Transverse colon (tissue), 4 donors: ENCODE data around the gene HMGCS2. TPM values are rescaled to one million over a fixed set of nuclear protein-coding genes. Genes with fewer than 3 reads are reported as not detected.
A peak's percentile ranks its signal among the peaks of the same experiment; 100 is the strongest.

Experiments
- DNase-seq: peaks from one replicate; pipeline ENCODE4 v3.0.0-alpha.2; 2019
- H3K27ac ChIP-seq, 4 donors: fragments of 200-600 bp; sonication (generic); 2 replicates each; pipeline ENCODE4 v1.5.1; 2016 to 2018; ENCODE audit warnings: inconsistent platforms in 4 of 4
- H3K27me3 ChIP-seq: fragments of 200-600 bp; sonication (generic); 2 replicates; pipeline ENCODE4 v1.5.1; 2017; ENCODE audit warnings: inconsistent platforms
- H3K36me3 ChIP-seq, 4 donors: fragments of 200-600 bp; sonication (generic); 2 replicates each; pipeline ENCODE4 v1.5.1; 2017 to 2019; ENCODE audit warnings: inconsistent platforms in 4 of 4
- H3K4me1 ChIP-seq, 4 donors: fragments of 200-600 bp; sonication (generic); 2 replicates each; pipeline ENCODE4 v1.5.1; 2017 to 2020; ENCODE audit warnings: inconsistent platforms in 4 of 4
- H3K4me3 ChIP-seq, 4 donors: fragments of 200-600 bp; sonication (generic); 1 replicate in 1 of 4; 2 replicates in 3 of 4; pipeline versions ENCODE4 v1.5.1 to v1.6.1; 2017 to 2019; ENCODE audit warnings: inconsistent platforms in 4 of 4
- H3K9me3 ChIP-seq, 2 donors: fragments of 200-600 bp; sonication (generic); 2 replicates each; pipeline ENCODE4 v1.5.1; 2017 to 2019; ENCODE audit warnings: inconsistent platforms in 2 of 2
- CTCF ChIP-seq, 5 experiments: fragments of 200-600 bp in 3 of 5; fragments of 450-650 bp in 2 of 5; sonication (generic) in 3 of 5; IDR thresholded peaks; 1 replicate in 2 of 5; 2 replicates in 3 of 5; pipeline ENCODE4 v1.5.1; 2016 to 2017; ENCODE audit warnings: antibody characterized with exemption in 5 of 5, inconsistent platforms in 3 of 5, mild to moderate bottlenecking in 2 of 5, moderate library complexity in 1 of 5
- EP300 ChIP-seq: sonication (generic); formaldehyde crosslinking; IDR thresholded peaks from one replicate; pipeline ENCODE4 v1.6.1; 2017; ENCODE audit warnings: antibody characterized with exemption, low read depth
- POLR2A ChIP-seq: fragments of 450-650 bp; IDR thresholded peaks from one replicate; pipeline ENCODE4 v1.6.1; 2016; ENCODE audit warnings: antibody characterized with exemption, mild to moderate bottlenecking, moderate library complexity
- POLR2AphosphoS5 ChIP-seq, 3 donors: sonication (generic); formaldehyde crosslinking; IDR thresholded peaks; one replicate each; pipeline ENCODE4 v1.6.1; 2016; ENCODE audit warnings: antibody characterized with exemption in 3 of 3
- WGBS, 2 donors: methylation state at CpG; one replicate each; pipeline ENCODE4 v1.1.5; 2018; ENCODE audit warnings: low coverage in 1 of 2; 5-methylcytosine and 5-hydroxymethylcytosine counted together
- in situ Hi-C, 4 donors: fragments of 200-750 bp; cut with MboI; loops; one replicate each; pipeline versions ENCODE4 v1.15.0 to v1.15.1; 2017; ENCODE audit warnings: low sequenced_read_pairs in 3 of 4, low pct_ligation_motif_present in 1 of 4, low pct_unique_long_range_greater_than_20kb in 1 of 4
- intact Hi-C: fragments of 100-400 bp; cut with DNase I; formaldehyde crosslinking; loops from one replicate; pipeline ENCODE4 v1.15.1; 2023; ENCODE audit warnings: low total_unique reads
- total RNA-seq, 4 donors: library from RNA; depleted of rRNA; stranded (reverse); fragments of >200 nt; gene quantifications; one replicate each; pipeline ENCODE4 v1.1.0, GENCODE V29; 2016

The HMGCS2 gene
- total RNA-seq, 4 donors from 2014 or later, result 24.7 to 1,050 (median 278) TPM

- peaks cover 22 to 54% (median 44%) of the 10 kb centered on the region in 4 donors for H3K4me1 ChIP-seq
- peak; percentile 70 for DNase-seq
Observed at GRCh38 chr1:119779869-119780356, 11.2 kb upstream of the HMGCS2 start.

GRCh38 chr1:119778886-119779560 lies 10.3 kb upstream of the HMGCS2 start:
- intact Hi-C loops, result no loop called here
- DNase-seq, result no peak
- no peaks in the 10 kb centered on the region for H3K9me3 ChIP-seq
- TF ChIP-seq POLR2AphosphoS5 (IDR thresholded peaks at IDR 0.05) (no peak), POLR2A (no peak), EP300 (no peak)
- in situ Hi-C loops, result no loop called here
- H3K36me3 ChIP-seq, result no peaks in the 10 kb centered on the region
- peaks cover 24 to 54% (median 45%) of the 10 kb centered on the region in 4 donors for H3K4me1 ChIP-seq
- peak overlapping the region; percentile 77 to 86 (median 82) for H3K27ac ChIP-seq
- no peaks in the 10 kb centered on the region for H3K27me3 ChIP-seq
- H3K4me3 ChIP-seq, result no peak overlapping the region
- 70 to 72% methylated on average over 6 to 13 of the region's 13 CpGs for WGBS, 2 donors

More at GRCh38 chr1:119779869-119780356, 11.2 kb upstream of the HMGCS2 start:
- intact Hi-C loops (no loop called here), in situ Hi-C loops (no loop called here)
- H3K9me3 ChIP-seq, result no peaks in the 10 kb centered on the region
- WGBS, 2 donors, result 35% methylated on average over 5 of the region's 5 CpGs; no CpG with 5 or more reads in 1 of the 2 donors
- TF ChIP-seq POLR2AphosphoS5 (IDR thresholded peaks at IDR 0.05) (peak; percentile 45 to 88 (median 65)), POLR2A (no peak), EP300 (no peak)
- H3K36me3 ChIP-seq, result no peaks in the 10 kb centered on the region
- H3K27me3 ChIP-seq, result no peaks in the 10 kb centered on the region
- H3K27ac ChIP-seq, result peak overlapping the region; percentile 77 to 86 (median 82)
- peak overlapping the region in 2 of 4 donors; percentile 4 to 10 for H3K4me3 ChIP-seq

- Histone ChIP-seq H3K9me3 (no peaks in the 10 kb centered on the region), H3K27ac (peak overlapping the region; percentile 77 to 86 (median 82)), H3K4me1 (peaks cover 20 to 54% (median 47%) of the 10 kb centered on the region in 4 donors), H3K27me3 (no peaks in the 10 kb centered on the region), H3K36me3 (no peaks in the 10 kb centered on the region), H3K4me3 (no peak overlapping the region)
- in situ Hi-C loops (no loop called here), intact Hi-C loops (no loop called here)
- no peak for DNase-seq
- 63 to 84% methylated on average over 6 of the region's 6 CpGs for WGBS, 2 donors
- TF ChIP-seq CTCF (IDR thresholded peaks at IDR 0.05), result no peak
- peak in 2 of 3 donors; percentile 45 to 51 for TF ChIP-seq POLR2AphosphoS5 (IDR thresholded peaks at IDR 0.05)
- TF ChIP-seq EP300, result no peak
Observed at GRCh38 chr1:119778359-119778758, 9.7 kb upstream of the HMGCS2 start.

- intact Hi-C loops (no loop called here), in situ Hi-C loops (no loop called here)
- Histone ChIP-seq H3K36me3 (no peaks in the 10 kb centered on the region), H3K27ac (peak overlapping the region; percentile 62 to 74 (median 70)), H3K27me3 (no peaks in the 10 kb centered on the region), H3K4me3 (no peak overlapping the region), H3K4me1 (peaks cover 8 to 53% (median 41%) of the 10 kb centered on the region in 4 donors), H3K9me3 (no peaks in the 10 kb centered on the region)
- WGBS, 2 donors, result 27 to 51% methylated on average over 5 to 7 of the region's 7 CpGs
- peak; percentile 75 for DNase-seq
- TF ChIP-seq POLR2AphosphoS5 (IDR thresholded peaks at IDR 0.05), result no peak
- TF ChIP-seq EP300, result no peak
- TF ChIP-seq POLR2A, result no peak
- TF ChIP-seq CTCF (IDR thresholded peaks at IDR 0.05), result no peak
Observed at GRCh38 chr1:119774746-119775490, 6.2 kb upstream of the HMGCS2 start.

DNA sequence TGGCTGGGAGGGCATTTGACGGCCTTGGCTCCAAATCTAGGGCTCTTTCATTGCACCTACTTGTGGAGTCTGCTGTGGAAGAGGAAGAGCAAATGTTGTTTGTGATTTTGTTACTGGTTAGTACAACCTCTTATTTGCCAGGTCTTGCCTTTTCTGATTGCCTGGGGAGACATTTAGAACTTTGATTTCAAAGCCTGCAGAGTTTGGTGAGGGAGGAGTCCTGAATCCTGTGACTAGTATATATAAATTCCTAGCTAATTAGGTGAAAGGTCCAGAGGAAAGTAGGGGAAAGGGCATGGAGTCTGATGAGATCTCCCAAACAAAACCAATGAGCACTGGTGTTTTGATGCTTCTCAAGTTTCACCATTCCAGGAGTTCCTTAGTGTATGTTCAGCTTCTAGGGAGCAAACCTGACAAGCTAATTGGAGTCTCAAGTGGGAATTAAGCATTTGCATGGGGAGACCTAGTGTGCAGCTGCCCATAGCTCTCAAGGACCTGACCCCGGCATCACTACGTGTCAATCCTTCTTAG lies 5.1 kb upstream of the HMGCS2 start:
- 52 to 100% methylated on average over 1 to 3 of the region's 3 CpGs for WGBS, 2 donors
- H3K4me1 ChIP-seq, result peaks cover 8 to 51% (median 34%) of the 10 kb centered on the region in 4 donors
- intact Hi-C loops (no loop called here), in situ Hi-C loops (no loop called here)
- TF ChIP-seq POLR2AphosphoS5 (IDR thresholded peaks at IDR 0.05), result peak in 1 of 3 donors; percentile 78
- no peak for TF ChIP-seq EP300
- no peak for DNase-seq
- no peaks in the 10 kb centered on the region for H3K27me3 ChIP-seq
- peak overlapping the region; percentile 62 to 74 (median 70) for H3K27ac ChIP-seq
- no peak overlapping the region for H3K4me3 ChIP-seq
- no peaks in the 10 kb centered on the region for H3K9me3 ChIP-seq
- H3K36me3 ChIP-seq, result no peaks in the 10 kb centered on the region
